Stimulated activated CD8-positive, alpha-beta memory T cell treated with anti-CD3 and anti-CD28 coated beads, Interleukin-7, amount 100 ng/mL, for 24 hours (primary cell): ENCODE results near the gene GPR78.
"Not testable (repeated sequence)": the region's sequence is repeated elsewhere in the genome, so short reads cannot be mapped to it uniquely, and the experiment has no call there.

Experiments used
- DNase-seq: peaks from one replicate; pipeline ENCODE4 v3.0.0-alpha.2; 2020; ENCODE audit warnings: low read depth

The GPR78 gene

GRCh38 chr4:8564595-8564994 lies 15.6 kb upstream of the GPR78 start:
- DNase-seq = no peak

GRCh38 chr4:8568068-8568668 lies 12.0 kb upstream of the GPR78 start:
- no peak for DNase-seq

DNA sequence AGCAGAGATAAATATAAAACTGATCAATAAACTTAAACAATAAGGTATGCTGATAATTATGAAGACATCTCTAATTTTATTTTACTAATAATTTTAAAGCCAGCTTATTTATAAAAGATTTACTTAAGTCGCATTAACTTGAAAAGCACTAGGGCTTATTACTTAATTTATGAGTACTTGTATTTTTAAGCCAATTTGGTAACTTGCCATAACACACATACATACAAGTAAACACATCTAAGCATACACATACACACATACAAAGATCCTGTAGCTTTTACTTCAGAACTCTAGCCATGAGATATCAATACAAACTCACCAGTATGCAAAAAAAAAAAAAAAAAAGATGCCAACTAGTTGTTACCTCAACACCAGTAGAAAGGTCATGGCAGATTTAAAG lies 10.0 kb upstream of the GPR78 start:
- DNase-seq = no peak

DNA sequence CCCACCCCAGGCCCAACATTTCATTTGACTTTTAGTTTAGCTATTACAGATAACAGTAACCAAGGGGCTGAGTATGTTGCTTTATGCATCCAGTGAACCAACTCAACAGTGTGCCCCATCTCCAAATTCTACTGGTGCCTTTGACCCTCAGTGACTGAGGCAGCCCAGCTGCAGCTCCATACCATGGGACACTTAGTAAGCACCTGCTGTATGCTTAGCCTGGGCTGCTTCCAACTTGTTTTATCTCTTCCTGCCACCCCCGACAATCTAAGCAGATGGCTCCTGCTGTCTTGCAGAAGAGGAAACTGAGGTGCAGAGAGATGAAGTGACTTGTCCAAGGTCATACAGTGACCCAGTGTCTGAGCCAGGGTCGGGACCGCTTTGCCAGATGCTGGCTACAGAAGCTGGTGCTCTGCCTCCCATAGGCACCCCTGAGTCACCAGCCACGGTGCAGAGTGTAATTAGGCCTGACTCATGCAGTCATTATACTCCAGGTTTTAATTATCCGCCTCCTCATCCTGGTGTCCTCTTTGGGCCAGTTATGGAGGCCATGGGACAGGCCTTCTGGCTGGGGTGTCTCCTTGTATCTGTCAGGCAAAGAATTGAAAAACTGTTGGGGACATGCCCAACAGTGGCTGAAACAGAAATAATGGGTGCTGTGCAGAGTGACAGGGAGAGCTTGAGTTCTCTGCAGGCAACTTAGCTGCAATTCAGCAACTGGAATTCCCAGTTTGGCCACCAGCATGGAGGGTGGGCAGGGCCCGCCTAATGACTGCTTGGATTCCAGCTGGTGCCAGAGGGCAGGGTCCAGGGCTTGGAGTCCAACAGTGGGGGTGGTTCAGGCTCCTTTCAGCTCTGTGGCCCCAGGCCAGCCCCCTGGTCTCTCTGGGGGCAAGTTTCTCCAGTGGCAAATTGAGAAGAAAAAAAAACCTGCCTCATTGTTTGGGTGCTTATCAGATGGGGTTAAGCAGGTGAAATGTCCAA lies 8.2 kb upstream of the GPR78 start:
- no peak for DNase-seq

- no peak for DNase-seq
Measured at GRCh38 chr4:8573266-8573665, 6.9 kb upstream of the GPR78 start.

GRCh38 chr4:8574796-8575370 lies 5.3 kb upstream of the GPR78 start:
- no peak for DNase-seq

GRCh38 chr4:8575457-8575856 lies 4.7 kb upstream of the GPR78 start:
- DNase-seq = no peak

DNA sequence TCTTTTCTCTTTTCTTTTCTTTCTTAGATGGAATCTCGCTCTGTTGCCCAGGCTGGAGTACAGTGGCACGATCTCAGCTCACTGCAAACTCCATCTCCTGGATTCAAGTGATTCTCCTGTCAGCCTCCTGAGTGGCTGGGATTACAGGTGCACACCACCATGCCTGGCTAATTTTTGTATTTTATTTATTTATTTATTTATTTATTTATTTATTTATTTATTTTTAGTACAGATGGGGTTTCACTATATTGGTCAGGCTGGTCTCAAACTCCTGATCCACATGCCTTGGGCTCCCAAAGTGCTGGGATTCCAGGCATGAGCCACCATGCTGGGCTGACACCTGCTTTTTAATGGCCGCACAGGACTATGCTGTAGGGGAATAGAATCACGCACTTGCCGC lies 3.6 kb upstream of the GPR78 start:
- not testable (repeated sequence) for DNase-seq

GRCh38 chr4:8577046-8577445 lies 3.1 kb upstream of the GPR78 start:
- DNase-seq = no peak

DNA sequence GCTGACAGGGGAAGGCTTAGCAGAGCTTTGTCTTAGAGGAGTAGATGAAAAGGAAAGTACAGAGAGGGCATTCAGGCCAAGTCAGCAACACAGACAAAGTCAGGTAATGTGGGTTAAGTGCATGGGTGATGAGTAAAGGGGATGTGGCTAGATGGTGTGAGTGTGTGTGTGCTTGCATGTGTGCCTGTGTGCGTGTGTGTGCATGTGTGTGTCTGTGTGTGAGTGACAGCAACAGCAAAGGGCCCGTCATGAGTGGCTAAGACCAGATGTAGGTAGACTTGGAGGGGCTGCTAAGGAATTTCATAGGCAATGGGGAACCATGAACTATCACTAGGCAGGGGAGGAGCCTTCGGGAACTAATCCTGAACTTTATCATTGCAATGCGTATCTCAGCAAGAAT lies 2.2 kb upstream of the GPR78 start:
- DNase-seq = no peak

DNA sequence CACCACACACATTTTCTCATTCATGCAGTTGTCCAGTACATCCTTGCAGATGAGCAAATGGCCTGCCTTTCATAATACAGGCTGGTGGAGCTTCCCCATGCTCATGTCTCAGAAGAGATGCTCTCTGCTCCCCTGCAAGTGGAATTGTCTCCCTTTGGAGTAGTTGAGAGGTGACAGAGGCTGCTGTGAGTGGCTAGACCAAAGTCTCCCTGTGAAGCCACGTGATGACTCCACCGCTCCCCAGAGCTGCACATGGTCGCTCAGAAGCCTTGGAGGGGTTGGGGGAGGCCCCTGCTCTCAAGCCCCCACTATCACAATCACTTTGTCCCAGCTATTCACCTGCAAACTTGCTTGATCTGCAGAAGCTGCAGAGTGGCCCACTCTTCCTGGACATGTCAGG lies 1.5 kb upstream of the GPR78 start:
- DNase-seq = no peak

DNA sequence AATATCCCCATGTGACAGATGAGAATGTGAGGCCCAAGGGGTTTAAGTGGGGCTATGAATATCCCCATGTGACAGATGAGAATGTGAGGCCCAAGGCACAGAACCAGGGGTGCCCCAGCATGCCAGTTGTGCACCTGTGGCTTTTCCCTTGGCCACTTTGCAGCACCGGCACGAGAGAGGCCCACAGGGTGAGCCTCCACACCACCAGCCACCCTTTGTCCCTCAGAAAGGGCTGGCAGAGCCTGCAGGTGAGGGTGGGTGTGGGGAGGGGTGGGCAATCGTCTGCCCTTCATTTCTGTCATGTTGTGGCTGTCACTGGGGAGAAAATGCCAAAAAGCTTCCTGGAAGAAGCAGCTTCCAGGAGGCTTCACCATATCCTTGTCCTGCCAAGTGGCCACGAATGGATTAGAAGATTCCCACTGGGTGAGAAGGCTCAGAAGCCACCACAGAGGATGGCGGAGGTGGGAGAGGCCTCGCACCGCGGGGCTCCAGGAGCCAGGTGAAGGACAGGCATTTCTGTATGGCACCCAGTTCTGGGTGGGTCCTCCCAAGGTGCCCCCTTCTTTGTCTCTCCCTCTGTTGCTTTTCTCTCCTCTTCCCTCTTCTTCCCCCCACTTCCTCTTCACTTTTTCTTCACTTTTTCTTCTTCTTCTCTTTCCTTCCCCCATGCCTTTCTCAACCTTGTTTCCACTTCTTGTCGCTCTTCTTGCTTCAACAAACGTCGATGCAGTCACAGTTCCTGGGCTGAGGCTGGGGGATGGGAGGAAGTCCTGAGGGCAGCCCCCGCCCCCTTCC lies 469 bp upstream of the GPR78 start:
- no peak for DNase-seq

- no peak for DNase-seq
Measured at GRCh38 chr4:8581094-8581861, 1.1 kb downstream of the GPR78 start.

DNA sequence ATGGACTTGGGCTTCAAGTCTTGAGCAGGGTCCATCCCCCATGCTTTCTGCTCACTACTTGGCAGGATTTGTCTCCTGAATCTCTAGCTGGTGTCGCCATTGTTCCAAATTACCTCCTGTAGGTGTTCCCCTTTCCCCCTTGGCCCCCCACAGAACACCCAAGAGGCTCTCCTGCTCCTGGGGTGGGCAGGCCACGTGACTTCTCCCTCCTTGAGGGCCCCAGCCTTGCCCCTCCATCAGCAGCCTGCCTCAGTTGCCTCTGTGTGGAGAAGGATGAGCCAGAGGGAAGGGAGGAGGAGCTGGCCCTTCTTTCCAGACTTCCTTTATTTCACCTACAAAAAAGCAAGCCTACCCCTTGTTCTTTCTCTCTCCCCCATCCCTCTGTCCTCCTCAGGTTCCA lies 1.8 kb downstream of the GPR78 start:
- no peak for DNase-seq

GRCh38 chr4:8582436-8582835 lies 2.2 kb downstream of the GPR78 start:
- no peak for DNase-seq

DNA sequence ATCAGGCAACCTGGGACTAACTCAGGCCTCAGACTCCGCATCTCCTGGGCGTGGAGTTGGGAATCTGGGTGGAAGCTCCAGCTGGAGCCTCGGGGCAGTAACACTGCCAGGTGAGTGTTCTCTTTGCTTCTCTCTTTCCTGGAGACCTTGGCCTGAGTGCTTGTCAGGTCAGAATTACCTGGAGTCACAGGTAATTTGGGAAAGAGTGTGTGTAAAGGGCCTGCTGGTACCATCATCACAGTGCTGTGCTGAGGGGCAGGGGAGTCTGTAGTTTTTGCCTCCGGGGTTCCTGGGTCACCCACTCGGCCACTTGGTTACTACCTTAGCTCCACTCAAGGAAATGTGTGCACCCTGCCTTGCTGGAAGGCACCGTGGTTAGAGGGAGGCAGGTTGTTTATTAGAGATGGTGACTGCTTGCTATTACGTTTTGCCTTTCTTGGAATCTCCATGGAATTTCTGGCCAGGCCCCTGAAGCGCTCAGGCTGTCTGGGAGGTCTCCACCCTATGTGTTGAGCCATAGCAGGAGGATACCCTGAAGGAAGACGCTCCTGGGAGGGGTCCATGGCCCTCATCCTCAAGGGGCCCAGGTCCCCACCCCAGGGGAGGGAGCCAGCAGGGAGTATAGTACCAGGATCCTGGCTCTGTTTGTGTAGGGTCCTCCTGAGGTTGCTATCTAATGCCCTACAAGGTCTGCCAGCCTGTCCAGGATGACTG lies 2.9 kb downstream of the GPR78 start:
- no peak for DNase-seq

- DNase-seq = no peak
Measured at GRCh38 chr4:8583655-8584025, 3.4 kb downstream of the GPR78 start.

GRCh38 chr4:8585186-8585585 lies 5.0 kb downstream of the GPR78 start:
- no peak for DNase-seq

GRCh38 chr4:8585721-8586212 lies 5.6 kb downstream of the GPR78 start:
- no peak for DNase-seq

- no peak for DNase-seq
Measured at GRCh38 chr4:8586246-8586645, 6.1 kb downstream of the GPR78 start.
